Lung (tissue), 12 donors: ENCODE results near the gene GNG7. TPM values are rescaled to one million over a fixed set of nuclear protein-coding genes. Genes with fewer than 3 reads are reported as not detected.
"Not testable (repeated sequence)": the region's sequence is repeated elsewhere in the genome, so short reads cannot be mapped to it uniquely, and the experiment has no call there.

Source experiments
- ATAC-seq: fragments of 200-7000 bp; cut with Tn5 transposase; one replicate; pipeline ENCODE4 v1.9.1; 2020; ENCODE audit warnings: moderate number of reproducible peaks; ENCODE audit not compliant: insufficient read depth, low FRiP score
- DNase-seq, 3 donors: peaks; one replicate each; pipeline ENCODE4 v3.0.0-alpha.2; 2013 to 2017
- H3K27ac ChIP-seq, 2 donors: one replicate each; pipeline ENCODE4 v1.5.1; 2013; ENCODE audit warnings: mild to moderate bottlenecking in 2 of 2, moderate library complexity in 2 of 2, control low read depth in 1 of 2, inconsistent platforms in 1 of 2, low read depth in 1 of 2, low read length in 1 of 2
- H3K27me3 ChIP-seq, 3 donors: one replicate each; pipeline ENCODE4 v1.5.1; 2013; ENCODE audit warnings: low read length in 2 of 3; ENCODE audit not compliant: control insufficient read depth in 3 of 3, insufficient read depth in 3 of 3
- H3K36me3 ChIP-seq, 4 donors: one replicate each; pipeline ENCODE4 v1.5.1; 2013; ENCODE audit warnings: low read length in 4 of 4, mild to moderate bottlenecking in 1 of 4, moderate library complexity in 1 of 4; ENCODE audit not compliant: control insufficient read depth in 4 of 4, insufficient read depth in 4 of 4
- H3K4me1 ChIP-seq, 5 donors: one replicate each; pipeline ENCODE4 v1.5.1; 2013; ENCODE audit warnings: low read length in 5 of 5, mild to moderate bottlenecking in 2 of 5, moderate library complexity in 1 of 5; ENCODE audit not compliant: control insufficient read depth in 5 of 5, insufficient read depth in 5 of 5
- H3K4me3 ChIP-seq: one replicate; pipeline ENCODE4 v1.5.1; 2013; ENCODE audit warnings: mild to moderate bottlenecking, control low read depth, moderate library complexity
- H3K9ac ChIP-seq, 2 donors: one replicate each; pipeline ENCODE4 v1.5.1; 2013; ENCODE audit warnings: low read length in 2 of 2, control low read depth in 1 of 2; ENCODE audit not compliant: insufficient read depth in 1 of 2
- H3K9me3 ChIP-seq, 4 donors: one replicate each; pipeline ENCODE4 v1.5.1; 2013; ENCODE audit warnings: low read length in 3 of 4, mild to moderate bottlenecking in 1 of 4, moderate library complexity in 1 of 4; ENCODE audit not compliant: control insufficient read depth in 4 of 4, insufficient read depth in 3 of 4
- WGBS, 2 donors: extraction: QIAGEN DNeasy Blood & Tissue Kit; methylation state at CpG; one replicate each; pipeline ENCODE4 v1.1.7; 2013; 5-methylcytosine and 5-hydroxymethylcytosine counted together
- polyA plus RNA-seq, 2 donors: library from polyadenylated mRNA; stranded (reverse); fragments of 200-250 nt; gene quantifications; one replicate each; pipeline ENCODE4 v1.2.1, GENCODE V29; 2013
- total RNA-seq, 2 donors: library from RNA; depleted of rRNA in 1 of 2; stranded (reverse); fragments of >200 nt in 1 of 2; gene quantifications; one replicate each; pipeline ENCODE4 v1.2.1, GENCODE V29; 2014 to 2021
- TF ChIP-seq, protein P1 (sequence below): IDR thresholded peaks from 2 replicates; pipeline ENCODE4 v1.5.1; 2012; ENCODE audit warnings: mild to moderate bottlenecking; ENCODE audit errors: control extremely low read depth, extremely low read depth
- donor health status: control.
- donor health status: control.
- donor health status: Bipolar disorder and iron deficiency.
- donor health status: healthy.
- donor health status: DM: yes; HTN: yes; CAD: no.

GNG7 gene
- total and polyA plus RNA-seq, 4 donors: 1.6 to 4.5 (median 2.8) TPM

DNA sequence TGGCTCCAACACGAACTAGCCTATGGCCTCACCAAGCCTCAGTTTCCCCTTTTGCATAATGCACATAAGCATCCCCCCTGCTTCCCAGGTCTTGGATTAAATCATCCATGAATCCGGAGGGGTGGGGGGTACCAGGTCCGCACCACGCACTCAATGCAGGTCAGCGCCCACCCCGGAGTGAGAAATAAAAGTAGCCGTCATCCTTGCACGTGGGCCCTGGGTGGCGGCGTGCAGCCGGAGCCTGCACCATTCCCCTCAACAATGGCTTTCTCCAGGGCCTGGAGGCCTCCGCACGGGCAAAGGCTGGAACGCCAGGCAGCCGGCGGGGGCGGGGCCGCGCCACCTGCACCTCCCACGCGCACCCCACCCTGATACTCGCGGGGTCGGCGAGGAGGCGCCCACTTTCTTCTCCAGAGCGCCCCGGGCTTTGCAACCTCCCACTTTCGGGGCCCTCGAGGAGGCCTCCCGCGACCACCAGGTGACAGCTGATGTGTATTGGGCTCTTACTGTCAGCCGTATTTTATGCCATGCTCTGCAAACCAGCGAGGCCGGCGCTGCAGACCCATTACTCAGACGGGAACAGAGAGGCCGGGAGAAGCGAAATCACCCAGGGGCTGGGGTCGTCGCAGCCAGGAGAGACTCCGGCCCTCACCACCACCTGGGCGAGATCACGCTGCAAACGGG lies 227.3 kb downstream of the GNG7 start:
- H3K36me3 ChIP-seq: peaks cover 0 to 8% (median 0%) of the 10 kb centered on the region in 4 donors
- DNase-seq (peak in 1 of 3 donors; percentile 38), ATAC-seq (no peak)
- TF ChIP-seq, protein P1, sequence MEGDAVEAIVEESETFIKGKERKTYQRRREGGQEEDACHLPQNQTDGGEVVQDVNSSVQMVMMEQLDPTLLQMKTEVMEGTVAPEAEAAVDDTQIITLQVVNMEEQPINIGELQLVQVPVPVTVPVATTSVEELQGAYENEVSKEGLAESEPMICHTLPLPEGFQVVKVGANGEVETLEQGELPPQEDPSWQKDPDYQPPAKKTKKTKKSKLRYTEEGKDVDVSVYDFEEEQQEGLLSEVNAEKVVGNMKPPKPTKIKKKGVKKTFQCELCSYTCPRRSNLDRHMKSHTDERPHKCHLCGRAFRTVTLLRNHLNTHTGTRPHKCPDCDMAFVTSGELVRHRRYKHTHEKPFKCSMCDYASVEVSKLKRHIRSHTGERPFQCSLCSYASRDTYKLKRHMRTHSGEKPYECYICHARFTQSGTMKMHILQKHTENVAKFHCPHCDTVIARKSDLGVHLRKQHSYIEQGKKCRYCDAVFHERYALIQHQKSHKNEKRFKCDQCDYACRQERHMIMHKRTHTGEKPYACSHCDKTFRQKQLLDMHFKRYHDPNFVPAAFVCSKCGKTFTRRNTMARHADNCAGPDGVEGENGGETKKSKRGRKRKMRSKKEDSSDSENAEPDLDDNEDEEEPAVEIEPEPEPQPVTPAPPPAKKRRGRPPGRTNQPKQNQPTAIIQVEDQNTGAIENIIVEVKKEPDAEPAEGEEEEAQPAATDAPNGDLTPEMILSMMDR: no peak
- no peak overlapping the region for H3K9ac ChIP-seq
- H3K27ac ChIP-seq: peak overlapping the region; percentile 87 to 95
- H3K4me1 ChIP-seq: peaks cover 0 to 36% (median 4%) of the 10 kb centered on the region in 5 donors
- H3K27me3 ChIP-seq: peaks cover 0 to 3% (median 0%) of the 10 kb centered on the region in 3 donors
- H3K9me3 ChIP-seq: no peaks in the 10 kb centered on the region
- H3K4me3 ChIP-seq: peak overlapping the region; percentile 53
- WGBS, 2 donors: 0% methylated on average over 45 of the region's 45 CpGs

DNA sequence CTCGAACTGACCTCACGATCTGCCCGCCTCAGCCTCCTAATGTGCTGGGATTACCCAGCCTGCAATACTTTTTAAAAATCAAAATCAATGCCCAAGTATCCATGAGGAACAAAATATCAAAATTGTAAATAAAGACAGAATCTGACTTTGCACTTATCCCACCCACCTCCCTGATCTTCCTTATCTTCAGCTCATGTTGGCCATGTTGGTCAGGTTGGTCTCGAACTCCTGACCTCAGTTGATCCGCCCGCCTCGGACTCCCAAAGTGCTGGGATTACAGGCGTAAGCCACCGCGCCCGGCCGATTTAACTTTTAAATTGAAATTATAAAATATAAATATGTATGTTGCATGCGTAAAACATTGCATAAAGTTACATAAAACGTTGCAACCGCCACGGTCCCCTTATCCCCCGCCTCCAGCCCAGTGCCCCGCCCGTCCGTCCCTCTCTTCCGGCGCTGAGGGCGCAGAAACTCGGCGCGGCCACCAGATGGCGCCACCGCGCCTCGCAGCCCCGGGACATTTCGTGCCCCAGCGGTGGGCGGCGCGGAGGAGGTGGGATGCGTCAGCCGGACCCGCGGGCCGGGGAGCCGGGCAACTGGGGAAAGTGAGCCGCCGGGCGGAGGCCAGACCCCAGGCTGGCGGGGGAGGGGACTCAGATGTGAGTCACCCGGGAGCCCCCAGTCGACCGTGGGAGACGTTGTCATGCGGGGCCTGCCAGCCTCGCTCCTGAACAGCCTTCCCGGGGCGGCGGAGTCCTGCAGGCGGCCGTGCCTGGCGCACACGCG lies 228.1 kb downstream of the GNG7 start:
- H3K9me3 ChIP-seq: no peaks in the 10 kb centered on the region
- peak overlapping the region; percentile 87 to 95 for H3K27ac ChIP-seq
- DNase-seq: peak; percentile 83 to 88 (median 86)
- H3K9ac ChIP-seq: no peak overlapping the region
- TF ChIP-seq, protein P1: peak; percentile 98
- H3K4me3 ChIP-seq: peak overlapping the region; percentile 37
- H3K27me3 ChIP-seq: peaks cover 0 to 3% (median 0%) of the 10 kb centered on the region in 3 donors
- peaks cover 2 to 34% (median 4%) of the 10 kb centered on the region in 5 donors for H3K4me1 ChIP-seq
- peak; percentile 59 for ATAC-seq
- 6% methylated on average over 60 of the region's 60 CpGs for WGBS, 2 donors
- peaks cover 0 to 8% (median 0%) of the 10 kb centered on the region in 4 donors for H3K36me3 ChIP-seq

DNA sequence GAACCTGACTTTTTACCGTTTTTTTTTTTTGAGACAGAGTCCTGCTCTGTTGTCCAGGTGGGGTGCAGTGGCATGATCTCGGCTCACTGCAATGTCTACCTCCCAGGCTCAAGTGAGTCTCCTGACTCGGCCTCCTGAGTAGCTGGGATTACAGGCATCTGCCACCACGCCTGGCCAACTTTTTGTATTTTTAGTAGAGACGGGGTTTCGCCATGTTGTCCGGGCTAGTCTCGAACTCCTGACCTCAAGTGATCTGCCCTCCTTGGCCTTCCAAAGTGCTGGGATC lies 232.6 kb downstream of the GNG7 start:
- not testable (repeated sequence) for H3K9ac ChIP-seq, H3K4me3 ChIP-seq, ATAC-seq, H3K9me3 ChIP-seq, H3K27ac ChIP-seq, H3K27me3 ChIP-seq, DNase-seq, H3K36me3 ChIP-seq, H3K4me1 ChIP-seq
- 83 to 87% methylated on average over 8 of the region's 8 CpGs for WGBS, 2 donors
